Measurements from ENCODE around the gene ORM1. TPM values are rescaled to one million over a fixed set of nuclear protein-coding genes. Genes with fewer than 3 reads are reported as not detected.

Gene ORM1
- total and polyA plus RNA-seq, 2 of the 8 experiments (the other 6 are each of a cell fraction or from before 2014, with no cell fraction given), result 0.32 TPM; not detected in 1

DNA sequence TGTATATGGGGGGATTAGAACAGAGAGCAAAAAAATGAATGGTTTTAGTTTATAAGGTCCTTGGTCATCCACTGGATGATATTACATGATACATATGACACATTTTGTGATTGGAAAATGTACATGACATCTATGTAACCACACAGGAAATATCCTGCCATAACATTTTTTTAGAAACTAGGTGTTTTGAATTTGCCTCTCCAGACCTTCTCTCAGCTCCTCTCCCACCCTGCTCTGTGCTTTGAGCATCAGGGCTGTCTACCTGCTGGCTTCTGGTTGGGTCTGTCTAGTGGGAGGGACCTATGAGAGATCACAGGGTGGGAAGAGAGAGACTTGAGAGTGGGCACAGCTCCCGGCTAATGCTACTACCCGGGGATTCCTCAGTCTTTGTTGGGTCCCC lies 40.5 kb downstream of the ORM1 start:
- Histone ChIP-seq H2BK15ac (ENCODE audit: low read length) (no peak overlapping the region), H2BK12ac (ENCODE audit: low read depth, low read length) (no peak overlapping the region), H2BK5ac (ENCODE audit: low read depth, low read length) (no peak overlapping the region), H3K4me3 (ENCODE audit: extremely low read depth in 1 of 4, insufficient read depth in 2 of 4, low read depth in 3 of 4, low read length in 4 of 4) (no peak overlapping the region), H3K23ac (ENCODE audit: insufficient read length) (no peak overlapping the region), H4K20me1 (replicated peaks in 1 of 2; ENCODE audit: control insufficient read depth in 1 of 2, insufficient read depth in 2 of 2, low read length in 2 of 2) (peaks cover 0 to 5% of the 10 kb centered on the region in 2 experiments), H3K18ac (ENCODE audit: extremely low read depth, low read length) (no peak overlapping the region), H2BK120ac (replicated peaks; ENCODE audit: low read depth, low read length) (no peak overlapping the region), H2BK20ac (ENCODE audit: low read length) (no peak overlapping the region), H2AFZ (ENCODE audit: low read length) (no peak overlapping the region), H4K91ac (replicated peaks; ENCODE audit: insufficient read length, low read length) (no peak overlapping the region), H3K4ac (replicated peaks; ENCODE audit: insufficient read length, low read depth, low read length) (no peak overlapping the region), H3K79me1 (ENCODE audit: low read depth, low read length) (no peaks in the 10 kb centered on the region), H3K79me2 (ENCODE audit: control insufficient read depth in 1 of 2, insufficient read depth in 2 of 2, low read length in 2 of 2) (no peaks in the 10 kb centered on the region), H3K27ac (ENCODE audit: low read depth, low read length) (no peak overlapping the region), H3K9ac (replicated peaks in 1 of 4; ENCODE audit: extremely low read depth in 1 of 4, low read depth in 3 of 4, low read length in 3 of 4) (no peak overlapping the region), H4K5ac (ENCODE audit: insufficient read length, low read depth, low read length) (no peak overlapping the region), H3K36me3 (ENCODE audit: control insufficient read depth in 2 of 4, insufficient read depth in 4 of 4, low read length in 3 of 4) (peaks cover 11 to 62% (median 47%) of the 10 kb centered on the region in 4 experiments), H3K27me3 (replicated peaks in 1 of 4; ENCODE audit: control insufficient read depth in 3 of 4, extremely low read depth in 1 of 4, insufficient read depth in 3 of 4, low read length in 3 of 4) (no peaks in the 10 kb centered on the region), H3K4me1 (replicated peaks in 1 of 4; ENCODE audit: control insufficient read depth in 3 of 4, insufficient read depth in 4 of 4, low read length in 3 of 4) (peaks cover 0 to under 1% (median 0%) of the 10 kb centered on the region in 4 experiments; a peak in 1 of 7 replicates), H4K8ac (ENCODE audit: extremely low read depth, insufficient read depth, low read length) (no peak overlapping the region), H3K23me2 (ENCODE audit: low read depth, low read length) (no peaks in the 10 kb centered on the region), H3K56ac (replicated peaks; ENCODE audit: insufficient read length, low read depth, low read length) (no peak overlapping the region), H2AK5ac (ENCODE audit: low read depth, low read length) (no peak overlapping the region), H3K4me2 (ENCODE audit: insufficient read depth in 1 of 2, low read depth in 2 of 2, low read length in 2 of 2) (no peak overlapping the region), H3K9me3 (ENCODE audit: insufficient read depth in 2 of 2, low read depth in 1 of 2, low read length in 1 of 2) (no peaks in the 10 kb centered on the region), H3K14ac (ENCODE audit: insufficient read length) (no peak overlapping the region)
- POLR2A ChIA-PET (ENCODE audit: partially characterized antibody), result interaction anchor here (0.6 to 1.5 kb wide), 5 partner anchors 14 to 281 kb away, joined by 3 to 4 read pairs (median 3); no protein-coding TSS in a partner anchor
- FAIRE-seq (no peak), DNase-seq (ENCODE audit: low read depth in 1 of 2, low spot score in 2 of 2) (no peak)
- CTCF ChIA-PET (ENCODE audit: partially characterized antibody), result interaction anchor here (1.0 to 1.7 kb wide), 3 partner anchors 22 to 42 kb away, joined by 3 to 5 read pairs (median 3); no protein-coding TSS in a partner anchor
- WGBS, 2 experiments (ENCODE audit: extremely low coverage in 1 of 2, insufficient coverage in 1 of 2, insufficient read length in 1 of 2, insufficient replicate concordance in 2 of 2, low coverage in 1 of 2, low lambda C conversion rate in 2 of 2, missing lambda C conversion rate in 1 of 2), result 69% methylated on average over 2 of the region's 2 CpGs; no CpG with 5 or more reads in 1 of the 2 experiments
- no peak for TF ChIP-seq POU5F1 (IDR thresholded peaks at IDR 0.05; ENCODE audit: low read depth, low read length)
- no peak for TF ChIP-seq SUZ12 (IDR thresholded peaks at IDR 0.05; ENCODE audit: low read length)
- TF ChIP-seq EGR1 (IDR thresholded peaks at IDR 0.05; ENCODE audit: borderline replicate concordance, low read depth, low read length), result no peak
- TF ChIP-seq ASH2L (IDR thresholded peaks at IDR 0.05; ENCODE audit: low read length), result no peak
- no peak for TF ChIP-seq BCL11A (IDR thresholded peaks at IDR 0.05; ENCODE audit: low read depth in 2 of 2, low read length in 2 of 2)
- no peak for TF ChIP-seq CREB1 (IDR thresholded peaks at IDR 0.05)
- no peak for TF ChIP-seq SRF (IDR thresholded peaks at IDR 0.05; ENCODE audit: low read depth, low read length)

All from H1 (cell line).